ENCODE results near the gene POR. TPM values are rescaled to one million over a fixed set of nuclear protein-coding genes. Genes with fewer than 3 reads are reported as not detected.

The POR gene
- total RNA-seq, 1 experiment from 2014 or later, result 162 TPM

GRCh38 chr7:75891815-75892411 lies 23.0 kb upstream of the POR start:
- intact Hi-C loops (cut with micrococcal nuclease; ENCODE audit: unreplicated experiment), result no loop called here
- H3K27ac Mint-ChIP-seq (ENCODE audit: unreplicated experiment), result peak overlapping the region; percentile 28

GRCh38 chr7:75892634-75893272 lies 22.2 kb upstream of the POR start:
- peaks cover 25% of the 10 kb centered on the region for H3K36me3 Mint-ChIP-seq (ENCODE audit: insufficient read depth, unreplicated experiment)
- H3K4me1 Mint-ChIP-seq (ENCODE audit: low read depth, unreplicated experiment), result no peaks in the 10 kb centered on the region
- H3K4me3 ChIP-seq (ENCODE audit: low read depth, low read length), result no peak overlapping the region
- H3K4me1 ChIP-seq, result no peaks in the 10 kb centered on the region
- H3K27me3 Mint-ChIP-seq (ENCODE audit: insufficient read depth, unreplicated experiment), result no peaks in the 10 kb centered on the region
- TF ChIP-seq CTCF (IDR thresholded peaks at IDR 0.05; ENCODE audit: insufficient read depth in 1 of 2, low read depth in 1 of 2, low read length in 1 of 2, severe bottlenecking in 1 of 2, unreplicated experiment in 1 of 2), result no peak
- no peaks in the 10 kb centered on the region for H3K27me3 ChIP-seq (replicated peaks; ENCODE audit: control insufficient read depth, insufficient read depth, low read length)
- H3K27ac Mint-ChIP-seq (ENCODE audit: unreplicated experiment), result peak overlapping the region; percentile 28
- no peak for DNase-seq
- ChIA-PET POLR2A (interaction anchor here (1.4 kb wide), 1 partner anchor 23 kb away, joined by 3 read pairs; no protein-coding TSS in a partner anchor), CTCF (no interaction called here)
- no peak overlapping the region for H3K4me3 Mint-ChIP-seq (ENCODE audit: unreplicated experiment)
- H3K36me3 ChIP-seq (ENCODE audit: control insufficient read depth, insufficient read depth, low read length), result no peaks in the 10 kb centered on the region
- H3K9me3 ChIP-seq, result no peaks in the 10 kb centered on the region
- BruUV-seq (replicated peaks), result no TSS peak
- intact Hi-C loops (cut with micrococcal nuclease; ENCODE audit: unreplicated experiment), result no loop called here
- no peaks in the 10 kb centered on the region for H3K9me3 Mint-ChIP-seq (ENCODE audit: unreplicated experiment)

More at GRCh38 chr7:75891815-75892411, 23.0 kb upstream of the POR start:
- POLR2A ChIA-PET, result interaction anchor here (0.6 to 1.4 kb wide), 2 partner anchors 23 to 24 kb away, joined by 3 to 6 read pairs; no protein-coding TSS in a partner anchor
- no peaks in the 10 kb centered on the region for H3K36me3 ChIP-seq (ENCODE audit: control insufficient read depth, insufficient read depth, low read length)
- H3K4me3 Mint-ChIP-seq (ENCODE audit: unreplicated experiment), result no peak overlapping the region
- DNase-seq, result no peak
- BruUV-seq (replicated peaks), result no TSS peak
- CTCF ChIA-PET, result interaction anchor here (0.7 kb wide), 1 partner anchor 24 kb away, joined by 3 read pairs; no protein-coding TSS in a partner anchor
- no peak overlapping the region for H3K4me3 ChIP-seq (ENCODE audit: low read depth, low read length)
- H3K27me3 Mint-ChIP-seq (ENCODE audit: insufficient read depth, unreplicated experiment), result no peaks in the 10 kb centered on the region
- TF ChIP-seq CTCF (IDR thresholded peaks at IDR 0.05; ENCODE audit: insufficient read depth in 1 of 2, low read depth in 1 of 2, low read length in 1 of 2, severe bottlenecking in 1 of 2, unreplicated experiment in 1 of 2), result no peak
- no peaks in the 10 kb centered on the region for H3K4me1 Mint-ChIP-seq (ENCODE audit: low read depth, unreplicated experiment)
- no peaks in the 10 kb centered on the region for H3K9me3 ChIP-seq
- H3K27me3 ChIP-seq (replicated peaks; ENCODE audit: control insufficient read depth, insufficient read depth, low read length), result no peaks in the 10 kb centered on the region
- H3K9me3 Mint-ChIP-seq (ENCODE audit: unreplicated experiment), result no peaks in the 10 kb centered on the region
- H3K36me3 Mint-ChIP-seq (ENCODE audit: insufficient read depth, unreplicated experiment), result peaks cover 28% of the 10 kb centered on the region
- no peaks in the 10 kb centered on the region for H3K4me1 ChIP-seq

DNA sequence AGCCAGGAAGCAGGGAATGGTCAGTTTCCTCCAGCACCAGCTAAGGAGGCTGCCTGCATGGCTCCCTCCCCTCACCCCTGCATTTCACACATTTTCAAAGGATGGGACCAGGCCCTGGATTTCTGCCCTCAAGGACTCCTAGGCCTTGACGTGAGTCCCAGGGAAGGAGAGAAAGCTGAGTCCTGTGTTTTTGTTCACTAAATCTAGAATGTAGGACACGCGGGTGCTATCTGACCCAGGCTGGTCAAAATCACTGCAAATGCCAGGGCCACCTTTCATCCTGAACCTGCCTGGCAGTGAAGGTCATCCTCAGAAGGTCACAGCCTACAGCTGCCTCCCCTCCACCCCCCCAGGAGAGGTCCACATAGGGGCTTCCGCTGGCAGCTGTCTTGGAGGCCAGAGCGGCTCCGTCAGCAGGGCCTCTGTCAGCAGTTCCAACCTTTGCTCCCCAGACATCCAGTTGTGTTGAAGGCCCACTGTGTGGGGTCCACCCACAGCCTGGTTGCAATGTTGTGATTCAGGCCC lies 18.1 kb upstream of the POR start:
- POLR2A ChIA-PET, result interaction anchor here (0.5 kb wide), 1 partner anchor 15 kb away, joined by 4 read pairs; no protein-coding TSS in a partner anchor
- H3K27me3 ChIP-seq (replicated peaks; ENCODE audit: control insufficient read depth, insufficient read depth, low read length), result no peaks in the 10 kb centered on the region
- H3K9me3 ChIP-seq, result no peaks in the 10 kb centered on the region
- no peaks in the 10 kb centered on the region for H3K36me3 ChIP-seq (ENCODE audit: control insufficient read depth, insufficient read depth, low read length)
- H3K4me3 ChIP-seq (ENCODE audit: low read depth, low read length), result no peak overlapping the region
- intact Hi-C loops (cut with micrococcal nuclease; ENCODE audit: unreplicated experiment), result no loop called here
- CTCF ChIA-PET, result no interaction called here
- no peaks in the 10 kb centered on the region for H3K4me1 ChIP-seq
- Mint-ChIP-seq H3K4me1 (ENCODE audit: low read depth, unreplicated experiment) (no peaks in the 10 kb centered on the region), H3K4me3 (ENCODE audit: unreplicated experiment) (no peak overlapping the region), H3K36me3 (ENCODE audit: insufficient read depth, unreplicated experiment) (peaks cover 6% of the 10 kb centered on the region), H3K9me3 (ENCODE audit: unreplicated experiment) (no peaks in the 10 kb centered on the region), H3K27me3 (ENCODE audit: insufficient read depth, unreplicated experiment) (no peaks in the 10 kb centered on the region), H3K27ac (ENCODE audit: unreplicated experiment) (no peak overlapping the region)
- no peak for DNase-seq
- BruUV-seq (replicated peaks), result no TSS peak
- TF ChIP-seq CTCF (IDR thresholded peaks at IDR 0.05; ENCODE audit: insufficient read depth in 1 of 2, low read depth in 1 of 2, low read length in 1 of 2, severe bottlenecking in 1 of 2, unreplicated experiment in 1 of 2), result no peak

Data from Caco-2 (cell line).